Muscle layer of colon (tissue), 2 donors: Measurements from ENCODE around the gene FLNC.
A peak's percentile ranks its signal among the peaks of the same experiment; 100 is the strongest.

Source experiments
- H3K27ac ChIP-seq: one replicate; pipeline ENCODE4 v1.7.0; 2013; ENCODE audit warnings: low read depth, mild to moderate bottlenecking, low read length, moderate library complexity
- H3K27me3 ChIP-seq, 2 donors: one replicate each; pipeline ENCODE4 v1.7.0; 2013; ENCODE audit warnings: low read length in 2 of 2, mild to moderate bottlenecking in 2 of 2; ENCODE audit not compliant: insufficient read depth in 2 of 2, control insufficient read depth in 1 of 2
- H3K36me3 ChIP-seq: one replicate; pipeline ENCODE4 v1.7.0; 2013; ENCODE audit warnings: mild to moderate bottlenecking, low read length; ENCODE audit not compliant: insufficient read depth
- H3K4me1 ChIP-seq: one replicate; pipeline ENCODE4 v1.7.0; 2013; ENCODE audit warnings: mild to moderate bottlenecking, low read length; ENCODE audit not compliant: insufficient read depth
- H3K4me3 ChIP-seq, 2 donors: one replicate each; pipeline ENCODE4 v1.7.0; 2013; ENCODE audit warnings: low read length in 2 of 2, low read depth in 1 of 2, mild to moderate bottlenecking in 1 of 2, moderate library complexity in 1 of 2
- H3K9ac ChIP-seq: one replicate; pipeline ENCODE4 v1.7.0; 2013; ENCODE audit warnings: low read length
- H3K9me3 ChIP-seq: one replicate; pipeline ENCODE4 v1.7.0; 2013; ENCODE audit warnings: mild to moderate bottlenecking, low read length
- donor health status: abdominal sarcoma.
- donor health status: Adenocarcinoma of cecum.

The FLNC gene, protein sequence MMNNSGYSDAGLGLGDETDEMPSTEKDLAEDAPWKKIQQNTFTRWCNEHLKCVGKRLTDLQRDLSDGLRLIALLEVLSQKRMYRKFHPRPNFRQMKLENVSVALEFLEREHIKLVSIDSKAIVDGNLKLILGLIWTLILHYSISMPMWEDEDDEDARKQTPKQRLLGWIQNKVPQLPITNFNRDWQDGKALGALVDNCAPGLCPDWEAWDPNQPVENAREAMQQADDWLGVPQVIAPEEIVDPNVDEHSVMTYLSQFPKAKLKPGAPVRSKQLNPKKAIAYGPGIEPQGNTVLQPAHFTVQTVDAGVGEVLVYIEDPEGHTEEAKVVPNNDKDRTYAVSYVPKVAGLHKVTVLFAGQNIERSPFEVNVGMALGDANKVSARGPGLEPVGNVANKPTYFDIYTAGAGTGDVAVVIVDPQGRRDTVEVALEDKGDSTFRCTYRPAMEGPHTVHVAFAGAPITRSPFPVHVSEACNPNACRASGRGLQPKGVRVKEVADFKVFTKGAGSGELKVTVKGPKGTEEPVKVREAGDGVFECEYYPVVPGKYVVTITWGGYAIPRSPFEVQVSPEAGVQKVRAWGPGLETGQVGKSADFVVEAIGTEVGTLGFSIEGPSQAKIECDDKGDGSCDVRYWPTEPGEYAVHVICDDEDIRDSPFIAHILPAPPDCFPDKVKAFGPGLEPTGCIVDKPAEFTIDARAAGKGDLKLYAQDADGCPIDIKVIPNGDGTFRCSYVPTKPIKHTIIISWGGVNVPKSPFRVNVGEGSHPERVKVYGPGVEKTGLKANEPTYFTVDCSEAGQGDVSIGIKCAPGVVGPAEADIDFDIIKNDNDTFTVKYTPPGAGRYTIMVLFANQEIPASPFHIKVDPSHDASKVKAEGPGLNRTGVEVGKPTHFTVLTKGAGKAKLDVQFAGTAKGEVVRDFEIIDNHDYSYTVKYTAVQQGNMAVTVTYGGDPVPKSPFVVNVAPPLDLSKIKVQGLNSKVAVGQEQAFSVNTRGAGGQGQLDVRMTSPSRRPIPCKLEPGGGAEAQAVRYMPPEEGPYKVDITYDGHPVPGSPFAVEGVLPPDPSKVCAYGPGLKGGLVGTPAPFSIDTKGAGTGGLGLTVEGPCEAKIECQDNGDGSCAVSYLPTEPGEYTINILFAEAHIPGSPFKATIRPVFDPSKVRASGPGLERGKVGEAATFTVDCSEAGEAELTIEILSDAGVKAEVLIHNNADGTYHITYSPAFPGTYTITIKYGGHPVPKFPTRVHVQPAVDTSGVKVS (N-terminal part only)

DNA sequence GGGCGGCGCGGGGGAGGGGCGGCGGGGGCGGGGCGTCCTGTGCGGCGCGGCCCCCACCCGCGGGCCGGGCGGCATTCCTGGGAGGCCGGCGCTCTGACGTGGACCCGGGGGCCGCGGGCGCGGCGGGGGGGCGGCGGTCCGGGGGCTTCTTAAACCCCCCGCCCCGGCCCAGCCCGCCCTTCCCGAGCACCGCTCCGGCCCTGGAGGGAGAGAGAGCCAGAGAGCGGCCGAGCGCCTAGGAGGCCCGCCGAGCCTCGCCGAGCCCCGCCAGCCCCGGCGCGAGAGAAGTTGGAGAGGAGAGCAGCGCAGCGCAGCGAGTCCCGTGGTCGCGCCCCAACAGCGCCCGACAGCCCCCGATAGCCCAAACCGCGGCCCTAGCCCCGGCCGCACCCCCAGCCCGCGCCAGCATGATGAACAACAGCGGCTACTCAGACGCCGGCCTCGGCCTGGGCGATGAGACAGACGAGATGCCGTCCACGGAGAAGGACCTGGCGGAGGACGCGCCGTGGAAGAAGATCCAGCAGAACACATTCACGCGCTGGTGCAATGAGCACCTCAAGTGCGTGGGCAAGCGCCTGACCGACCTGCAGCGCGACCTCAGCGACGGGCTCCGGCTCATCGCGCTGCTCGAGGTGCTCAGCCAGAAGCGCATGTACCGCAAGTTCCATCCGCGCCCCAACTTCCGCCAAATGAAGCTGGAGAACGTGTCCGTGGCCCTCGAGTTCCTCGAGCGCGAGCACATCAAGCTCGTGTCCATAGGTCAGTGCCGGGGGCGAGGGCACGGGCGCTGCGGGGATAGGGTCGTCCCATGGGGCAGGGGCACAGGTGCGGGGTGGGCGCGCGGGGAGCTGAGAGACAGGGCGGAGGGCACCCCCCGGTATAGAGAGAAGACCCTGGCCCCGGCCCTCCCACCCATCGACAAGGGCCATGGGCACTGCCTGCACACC lies at the start of gene FLNC:
Gene FLNC (plus strand): TSS at position 176 of the 947 bp plus-strand sequence. CDS start 232 bp downstream, at position 408.
- Histone ChIP-seq H3K4me1 (peaks cover 49% of the 10 kb centered on the region), H3K27ac (peak within 1 kb of the TSS; percentile 80), H3K9ac (peak within 1 kb of the TSS; percentile 97)

DNA sequence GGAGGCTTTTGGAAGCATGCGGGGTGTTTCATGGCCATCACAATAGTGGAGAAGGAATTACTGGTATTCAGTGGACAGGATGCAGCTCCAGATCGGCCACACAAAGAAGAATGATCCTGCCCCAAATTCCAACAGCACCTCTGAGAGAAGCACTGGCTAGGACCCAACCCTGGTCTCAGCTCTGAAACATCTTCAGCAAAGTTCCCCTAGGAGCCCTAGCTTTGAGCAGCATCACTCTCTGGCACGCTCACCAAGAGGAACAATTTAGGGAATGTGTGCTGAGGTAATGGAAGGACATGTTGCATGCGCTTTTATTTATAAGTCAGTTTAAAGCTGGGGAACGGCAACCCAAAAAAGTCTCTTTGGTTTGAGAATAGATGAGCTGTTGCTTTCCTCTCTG lies 49.1 kb upstream of the FLNC start:
- H3K27ac ChIP-seq, result peak overlapping the region; percentile 24
- H3K36me3 ChIP-seq, result no peaks in the 10 kb centered on the region

More for the DNA sequence above, at the start of gene FLNC:
- no peaks in the 10 kb centered on the region for H3K27me3 ChIP-seq
- H3K36me3 ChIP-seq, result peaks cover 6% of the 10 kb centered on the region
- H3K9me3 ChIP-seq, result no peaks in the 10 kb centered on the region
- peak within 1 kb of the TSS; percentile 48 to 94 for H3K4me3 ChIP-seq

GRCh38 chr7:128781851-128782250 lies 48.4 kb upstream of the FLNC start:
- H3K4me1 ChIP-seq, result peaks cover 25% of the 10 kb centered on the region
- H3K9me3 ChIP-seq, result no peaks in the 10 kb centered on the region
- H3K27me3 ChIP-seq, result no peaks in the 10 kb centered on the region
- no peak overlapping the region for H3K9ac ChIP-seq
- H3K36me3 ChIP-seq, result no peaks in the 10 kb centered on the region
- no peak overlapping the region for H3K4me3 ChIP-seq
- peak overlapping the region; percentile 61 for H3K27ac ChIP-seq

More for the DNA sequence above, 49.1 kb upstream of the FLNC start:
- H3K27me3 ChIP-seq, result no peaks in the 10 kb centered on the region
- no peak overlapping the region for H3K4me3 ChIP-seq
- H3K9me3 ChIP-seq, result no peaks in the 10 kb centered on the region
- H3K4me1 ChIP-seq, result peaks cover 25% of the 10 kb centered on the region
- no peak overlapping the region for H3K9ac ChIP-seq

DNA sequence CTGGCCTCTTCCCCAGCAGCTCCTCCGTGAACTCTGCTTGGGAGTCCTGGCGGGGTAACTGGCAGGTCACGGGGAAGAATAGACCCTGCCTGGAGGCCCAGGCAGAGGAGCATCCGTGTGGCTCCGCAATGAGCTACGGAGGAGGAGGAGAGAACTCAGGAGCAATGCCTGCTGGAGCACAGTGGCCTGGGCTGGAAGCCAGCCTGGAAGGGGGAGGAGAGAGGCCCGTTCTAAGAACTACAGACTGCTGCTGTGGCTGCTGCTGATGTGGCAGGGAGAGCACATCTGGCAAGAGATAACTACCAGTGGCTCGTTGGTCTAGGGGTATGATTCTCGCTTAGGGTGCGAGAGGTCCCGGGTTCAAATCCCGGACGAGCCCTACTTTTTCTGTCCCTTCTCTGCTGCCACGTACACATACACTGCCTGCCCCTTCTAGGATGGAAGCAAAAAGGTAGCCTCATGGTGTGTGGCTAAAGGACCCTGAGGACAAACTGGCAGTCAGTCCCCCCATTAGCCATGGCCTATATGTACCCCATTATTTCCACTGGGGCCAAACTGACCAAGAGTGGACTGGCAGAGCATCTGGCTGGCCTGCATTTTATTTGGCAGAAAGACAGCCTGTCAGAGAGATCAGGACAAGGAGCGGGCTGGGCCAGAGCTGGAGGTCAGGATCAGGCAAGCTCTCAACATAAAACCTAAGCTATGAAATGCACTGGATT lies 46.9 kb upstream of the FLNC start:
- no peaks in the 10 kb centered on the region for H3K9me3 ChIP-seq
- H3K4me3 ChIP-seq, result no peak overlapping the region
- H3K36me3 ChIP-seq, result no peaks in the 10 kb centered on the region
- H3K27me3 ChIP-seq, result no peaks in the 10 kb centered on the region
- peaks cover 25% of the 10 kb centered on the region for H3K4me1 ChIP-seq
- H3K9ac ChIP-seq, result peak overlapping the region; percentile 9
- H3K27ac ChIP-seq, result peak overlapping the region; percentile 61

DNA sequence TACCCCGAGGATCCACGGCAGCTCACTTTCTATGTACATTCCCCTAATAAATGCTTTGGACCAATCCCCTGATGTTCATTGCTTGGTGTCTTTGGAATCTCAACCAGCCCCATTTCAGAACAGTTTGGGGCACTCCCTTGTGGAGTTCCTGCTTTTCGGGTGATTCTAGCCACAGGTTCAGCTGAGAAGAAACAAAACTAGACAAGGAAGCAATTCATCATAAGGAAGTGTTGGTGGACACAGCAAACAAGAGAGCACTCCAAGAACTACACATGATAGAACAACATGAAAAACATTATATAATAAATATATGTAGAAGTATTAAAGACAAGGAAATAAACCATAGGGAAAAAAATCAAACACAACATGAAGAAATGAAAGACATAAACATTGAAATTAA lies 44.5 kb upstream of the FLNC start:
- H3K9me3 ChIP-seq, result no peaks in the 10 kb centered on the region
- peaks cover 30% of the 10 kb centered on the region for H3K4me1 ChIP-seq
- H3K9ac ChIP-seq, result no peak overlapping the region
- no peaks in the 10 kb centered on the region for H3K36me3 ChIP-seq
- no peaks in the 10 kb centered on the region for H3K27me3 ChIP-seq
- no peak overlapping the region for H3K4me3 ChIP-seq
- H3K27ac ChIP-seq, result no peak overlapping the region

- Histone ChIP-seq H3K4me3 (no peak overlapping the region), H3K4me1 (peaks cover 22% of the 10 kb centered on the region), H3K36me3 (no peaks in the 10 kb centered on the region), H3K9ac (no peak overlapping the region), H3K27me3 (no peaks in the 10 kb centered on the region), H3K27ac (no peak overlapping the region), H3K9me3 (no peaks in the 10 kb centered on the region)
These were observed 41.5 kb upstream of the FLNC start for GRCh38 chr7:128788446-128789412.

DNA sequence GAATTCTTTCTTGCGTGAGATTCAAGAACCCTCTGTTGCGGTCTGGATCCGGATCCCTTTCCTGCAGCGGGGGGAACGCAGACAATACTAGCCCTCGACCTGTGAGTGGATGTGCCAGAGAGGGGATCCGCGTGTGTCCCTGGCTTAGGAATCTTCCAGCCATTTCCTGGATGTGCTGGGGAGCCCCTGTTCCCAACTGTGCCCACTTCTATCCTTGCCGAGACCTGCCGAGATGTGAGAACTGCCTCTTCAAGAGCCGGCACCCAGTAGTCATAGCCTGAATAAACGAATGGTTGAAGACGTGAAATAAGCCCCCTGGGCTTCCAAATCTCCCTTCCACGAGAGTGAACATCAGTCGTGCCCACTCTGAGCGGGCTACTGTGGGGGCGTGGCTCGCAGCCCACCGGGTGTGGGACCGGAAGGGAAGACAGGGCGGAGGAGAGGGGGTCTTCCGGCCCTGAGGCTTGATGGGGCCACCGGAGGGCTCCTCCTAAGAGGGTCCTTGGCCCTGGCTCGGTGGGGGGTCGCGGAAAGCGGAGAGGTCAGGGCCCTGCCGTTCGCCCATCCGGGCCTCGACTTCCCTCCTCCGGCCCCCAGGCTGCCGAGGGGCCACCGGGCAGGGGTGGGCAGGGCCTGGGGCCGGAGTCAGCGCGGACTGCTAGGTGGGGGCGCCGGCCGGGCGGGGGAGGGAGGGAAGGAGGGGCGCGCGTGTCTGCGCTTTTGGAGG lies 39.7 kb upstream of the FLNC start:
- Histone ChIP-seq H3K9ac (peak overlapping the region; percentile 1), H3K4me3 (peak overlapping the region; percentile 82 to 84), H3K9me3 (no peaks in the 10 kb centered on the region), H3K27me3 (no peaks in the 10 kb centered on the region), H3K4me1 (peaks cover 21% of the 10 kb centered on the region), H3K36me3 (no peaks in the 10 kb centered on the region), H3K27ac (peak overlapping the region; percentile 61)

- no peaks in the 10 kb centered on the region for H3K27me3 ChIP-seq
- H3K27ac ChIP-seq, result peak within 1 kb of the TSS; percentile 80
- peak within 1 kb of the TSS; percentile 82 to 84 for H3K4me3 ChIP-seq
- H3K9me3 ChIP-seq, result no peaks in the 10 kb centered on the region
- no peak within 1 kb of the TSS for H3K9ac ChIP-seq
- H3K4me1 ChIP-seq, result peaks cover 21% of the 10 kb centered on the region
- H3K36me3 ChIP-seq, result no peaks in the 10 kb centered on the region
These were observed 38.9 kb upstream of the FLNC start, which contains the start of gene CCDC136 for GRCh38 chr7:128791121-128791971. Gene CCDC136, plus strand, starts transcription at chr7:128791968. Its CDS starts 444 bp downstream, at chr7:128792412.
